Stimulated activated CD8-positive, alpha-beta memory T cell treated with anti-CD3 and anti-CD28 coated beads, Interleukin-7, amount 100 ng/mL, for 48 hours (primary cell): ENCODE measurements around the gene OR1M1.

Experiments used
- DNase-seq, 2 donors: peaks; one replicate each; pipeline ENCODE4 v3.0.0-alpha.2; 2020; ENCODE audit warnings: low read depth in 1 of 2; ENCODE audit errors: extremely low read depth in 1 of 2

OR1M1 gene

GRCh38 chr19:9073806-9074205, 13.1 kb upstream of the OR1M1 start:
- no peak for DNase-seq

DNA sequence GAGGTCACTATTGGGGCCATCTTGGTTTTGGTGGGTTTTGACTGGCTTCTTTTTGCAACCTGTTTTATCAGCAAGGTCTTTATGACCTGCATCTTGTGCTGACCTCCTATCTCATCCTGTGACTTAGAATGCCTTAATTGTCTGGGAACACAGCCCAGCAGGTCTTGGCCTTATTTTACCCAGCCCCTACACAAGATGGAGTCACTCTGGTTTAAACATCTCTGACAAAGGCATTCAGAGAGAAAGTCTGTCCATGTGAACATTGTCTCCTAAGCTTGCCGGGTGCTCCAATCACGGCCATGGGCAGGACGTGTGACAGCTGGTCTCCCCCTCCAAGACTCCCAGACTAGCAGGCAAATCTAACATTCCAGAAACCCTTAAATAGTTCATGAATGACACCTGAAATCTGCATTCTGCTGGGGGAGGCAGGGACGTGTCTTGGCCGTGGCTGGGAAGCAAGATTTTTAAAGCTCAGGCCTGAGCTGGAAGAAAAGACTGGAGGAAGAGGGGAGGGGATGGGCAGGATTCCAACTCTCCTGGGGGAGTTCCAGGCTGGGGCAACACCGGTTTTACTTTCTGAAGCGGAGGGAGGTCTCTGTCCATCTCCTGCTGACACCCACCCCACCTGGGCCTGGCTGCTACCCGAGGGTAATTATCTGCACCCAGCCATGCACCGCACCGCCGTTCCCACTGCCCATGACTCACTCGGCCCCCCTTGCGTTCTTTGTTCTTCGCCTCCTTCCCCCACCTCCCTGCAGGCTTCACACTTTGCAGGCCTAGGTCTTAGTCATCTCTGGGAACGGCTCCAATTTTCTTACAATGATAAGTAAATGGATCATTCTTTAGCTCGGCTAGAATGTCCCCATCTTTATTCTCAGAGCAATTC, 11.6 kb upstream of the OR1M1 start:
- DNase-seq = no peak

DNA sequence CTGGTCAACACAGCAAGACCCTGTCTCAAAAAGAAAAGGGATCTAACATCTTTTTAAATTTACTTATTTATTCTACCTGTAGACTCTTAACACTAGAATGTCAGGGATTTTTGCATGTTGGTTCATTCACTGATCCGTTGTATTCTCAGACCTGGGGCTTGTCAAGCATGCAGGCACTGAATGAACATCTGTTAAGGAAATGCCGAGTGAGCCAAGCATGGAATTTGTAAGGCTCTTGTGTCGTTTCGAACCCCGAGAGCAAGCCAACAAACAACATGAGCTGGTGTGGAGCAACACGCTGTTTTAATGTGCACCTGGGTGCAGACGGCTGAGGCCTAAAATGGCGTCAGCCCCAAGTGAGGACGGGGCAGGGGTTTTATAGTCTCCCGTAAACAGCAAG, 10.0 kb upstream of the OR1M1 start:
- no peak for DNase-seq

DNA sequence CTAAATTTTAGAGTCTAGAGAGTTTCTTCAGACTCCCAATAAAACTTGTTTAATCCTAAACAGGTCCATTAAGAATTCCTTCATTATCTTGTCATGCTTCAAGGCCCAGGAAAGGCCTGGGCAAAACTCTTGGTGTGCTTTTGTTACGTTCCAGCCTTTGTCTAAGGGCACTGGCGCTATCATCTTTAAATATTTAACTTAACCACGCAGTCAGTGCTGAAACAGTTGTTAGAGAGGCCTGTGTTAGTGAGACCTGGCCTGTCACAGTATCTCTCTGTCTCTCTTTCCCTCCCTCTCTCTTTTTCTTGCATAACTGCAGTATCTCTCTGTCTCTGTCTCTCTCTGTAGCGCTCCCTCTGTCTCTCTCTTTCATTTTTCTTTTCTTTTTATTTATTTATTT, 8.2 kb upstream of the OR1M1 start:
- DNase-seq = no peak

DNA sequence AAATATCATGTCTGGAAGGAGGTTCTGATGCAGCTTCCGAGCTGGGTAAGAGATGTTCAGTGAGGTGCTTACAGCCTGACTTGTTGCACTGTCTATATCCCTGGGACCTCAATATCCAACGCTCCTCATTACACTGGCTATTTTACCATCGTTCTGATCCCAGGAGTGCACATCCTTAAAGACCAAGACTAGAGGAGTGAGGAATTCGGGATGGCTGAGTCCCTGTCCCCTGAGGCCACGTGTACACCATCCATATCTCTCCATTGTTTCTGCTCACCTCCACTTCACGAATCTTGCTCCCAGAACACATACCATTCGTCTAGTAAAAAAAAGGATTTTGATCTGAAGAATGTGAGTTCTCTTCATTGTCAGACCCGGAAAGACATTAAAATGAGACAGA, 20.5 kb downstream of the OR1M1 start, which contains the start of gene OR7G2:
Gene OR7G2, minus strand, starts transcription at position 101 of the 400 bp plus-strand sequence. CDS start 4,232 bp downstream, outside the sequence.
- DNase-seq = no peak

DNA sequence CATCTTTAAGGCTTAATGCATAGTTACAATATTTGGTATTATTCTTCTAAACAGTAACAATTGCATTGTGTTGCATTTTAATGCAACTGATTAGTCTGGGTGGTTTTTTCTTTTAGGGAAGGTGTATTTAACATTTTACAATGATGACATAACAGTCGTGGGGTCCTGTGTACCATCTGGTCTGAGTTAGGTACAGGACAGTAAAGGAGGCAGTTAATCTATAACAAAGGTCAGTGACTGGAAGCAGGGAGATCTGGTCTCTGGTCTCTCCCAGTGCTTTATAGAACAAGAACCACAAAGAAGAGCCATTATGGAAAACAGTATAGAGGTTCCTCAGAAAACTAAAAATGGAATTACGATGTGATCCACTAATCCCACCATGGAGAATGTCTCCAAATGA, 23.1 kb downstream of the OR1M1 start:
- no peak for DNase-seq

DNA sequence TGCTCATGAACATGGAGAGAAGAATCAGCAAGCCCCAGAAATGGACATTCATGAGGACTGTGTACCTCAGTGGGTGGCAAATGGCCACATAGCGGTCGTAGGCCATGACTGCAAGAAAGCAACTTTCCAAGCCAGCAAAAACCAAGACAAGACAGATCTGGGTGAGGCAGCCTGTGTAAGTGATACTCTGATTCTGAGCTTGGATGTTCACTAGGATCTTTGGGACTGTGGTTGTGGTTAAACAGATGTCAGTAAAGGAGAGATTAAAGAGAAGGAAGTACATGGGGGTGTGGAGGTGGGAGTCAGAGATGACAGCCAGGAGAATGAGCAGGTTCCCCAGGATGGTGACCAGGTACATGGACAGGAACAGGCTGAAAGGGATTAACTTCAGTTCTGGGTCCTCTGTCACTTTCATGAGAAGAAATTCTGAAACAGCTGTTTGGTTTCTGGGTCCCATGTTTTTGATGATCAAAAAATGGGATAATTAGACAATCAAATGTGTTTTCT, 28.5 kb downstream of the OR1M1 start, which contains the start of gene OR7G1:
Gene OR7G1, minus strand, starts transcription at position 457 of the 507 bp plus-strand sequence. Its CDS starts 0 bp downstream, at position 457.
- no peak for DNase-seq

DNA sequence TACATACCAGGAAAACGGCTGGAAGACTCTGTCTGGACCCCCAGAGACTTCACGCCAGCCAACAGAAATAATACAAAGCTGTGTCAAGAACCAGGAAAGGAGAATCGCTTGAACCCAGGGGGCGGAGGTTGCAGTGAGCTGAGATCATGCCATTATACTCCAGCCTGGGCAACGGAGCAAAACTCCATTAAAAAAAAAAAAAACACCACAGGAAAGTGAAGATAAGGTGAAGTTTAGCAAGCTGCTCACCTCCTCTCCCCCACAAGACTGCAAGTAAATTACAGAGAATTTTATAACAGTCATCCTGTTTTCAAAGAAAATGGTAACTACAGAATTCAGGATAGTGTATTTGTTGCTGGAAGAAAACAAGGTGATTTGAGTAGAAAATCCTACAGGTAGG, 29.7 kb downstream of the OR1M1 start:
- no peak for DNase-seq

GRCh38 chr19:9126900-9127405, 40.1 kb downstream of the OR1M1 start, which contains the start of gene OR7G3:
Gene OR7G3 (minus strand): TSS chr19:9126950. CDS start chr19:9126950, 0 bp downstream.
- DNase-seq = no peak

DNA sequence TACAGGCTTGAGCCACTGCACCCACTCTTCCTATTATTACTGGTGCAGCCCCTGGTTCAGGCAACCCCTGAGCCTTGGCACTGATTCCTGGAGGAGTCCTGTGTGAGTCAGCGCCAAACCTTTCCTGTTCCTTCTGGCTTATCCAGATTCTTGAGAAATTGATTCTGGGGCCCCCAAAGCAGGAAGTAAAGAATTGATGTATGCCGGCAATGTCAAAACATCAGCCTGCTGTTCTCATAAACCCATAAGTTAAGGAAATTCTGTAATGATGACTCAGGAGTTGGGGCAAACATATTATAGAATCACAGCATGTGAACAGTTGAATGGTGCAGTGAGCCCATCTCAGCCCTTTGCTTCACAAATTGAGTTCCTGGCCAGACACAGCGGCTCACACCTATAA, 41.3 kb downstream of the OR1M1 start:
- no peak for DNase-seq

GRCh38 chr19:9130965-9131364, 44.1 kb downstream of the OR1M1 start:
- no peak for DNase-seq

GRCh38 chr19:9132422-9132821, 45.6 kb downstream of the OR1M1 start:
- no peak for DNase-seq

GRCh38 chr19:9139609-9140158, 52.8 kb downstream of the OR1M1 start:
- DNase-seq = no peak

GRCh38 chr19:9140159-9140874, 53.5 kb downstream of the OR1M1 start, which contains the start of gene ZNF317:
Gene ZNF317 (plus strand): TSS chr19:9140397. CDS start chr19:9156017, 15,620 bp downstream.
- peak; percentile 62 to 90 for DNase-seq

DNA sequence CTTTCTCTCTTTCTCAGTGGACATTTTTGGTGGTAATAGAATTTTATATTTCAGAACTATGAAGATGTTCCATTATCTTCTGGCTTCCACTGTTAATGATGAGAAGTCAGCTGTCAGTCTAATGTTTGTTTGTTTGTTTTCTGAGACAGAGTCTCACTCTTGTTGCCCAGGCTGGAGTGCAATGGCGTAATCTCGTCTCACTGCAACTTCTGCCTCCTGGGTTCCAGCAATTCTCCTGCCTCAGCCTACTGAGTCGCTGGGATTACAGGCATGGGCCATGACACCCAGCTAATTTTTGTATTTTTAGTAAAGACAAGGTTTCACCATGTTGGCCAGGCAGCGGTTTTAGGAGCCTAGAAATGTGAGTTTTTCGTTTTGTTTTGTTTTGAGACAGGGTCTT, 58.1 kb downstream of the OR1M1 start:
- DNase-seq = no peak
